Measurements from ENCODE around the gene KHSRP.

KHSRP gene, protein sequence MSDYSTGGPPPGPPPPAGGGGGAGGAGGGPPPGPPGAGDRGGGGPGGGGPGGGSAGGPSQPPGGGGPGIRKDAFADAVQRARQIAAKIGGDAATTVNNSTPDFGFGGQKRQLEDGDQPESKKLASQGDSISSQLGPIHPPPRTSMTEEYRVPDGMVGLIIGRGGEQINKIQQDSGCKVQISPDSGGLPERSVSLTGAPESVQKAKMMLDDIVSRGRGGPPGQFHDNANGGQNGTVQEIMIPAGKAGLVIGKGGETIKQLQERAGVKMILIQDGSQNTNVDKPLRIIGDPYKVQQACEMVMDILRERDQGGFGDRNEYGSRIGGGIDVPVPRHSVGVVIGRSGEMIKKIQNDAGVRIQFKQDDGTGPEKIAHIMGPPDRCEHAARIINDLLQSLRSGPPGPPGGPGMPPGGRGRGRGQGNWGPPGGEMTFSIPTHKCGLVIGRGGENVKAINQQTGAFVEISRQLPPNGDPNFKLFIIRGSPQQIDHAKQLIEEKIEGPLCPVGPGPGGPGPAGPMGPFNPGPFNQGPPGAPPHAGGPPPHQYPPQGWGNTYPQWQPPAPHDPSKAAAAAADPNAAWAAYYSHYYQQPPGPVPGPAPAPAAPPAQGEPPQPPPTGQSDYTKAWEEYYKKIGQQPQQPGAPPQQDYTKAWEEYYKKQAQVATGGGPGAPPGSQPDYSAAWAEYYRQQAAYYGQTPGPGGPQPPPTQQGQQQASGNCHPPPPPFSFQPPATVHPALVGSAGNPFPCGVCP

DNA sequence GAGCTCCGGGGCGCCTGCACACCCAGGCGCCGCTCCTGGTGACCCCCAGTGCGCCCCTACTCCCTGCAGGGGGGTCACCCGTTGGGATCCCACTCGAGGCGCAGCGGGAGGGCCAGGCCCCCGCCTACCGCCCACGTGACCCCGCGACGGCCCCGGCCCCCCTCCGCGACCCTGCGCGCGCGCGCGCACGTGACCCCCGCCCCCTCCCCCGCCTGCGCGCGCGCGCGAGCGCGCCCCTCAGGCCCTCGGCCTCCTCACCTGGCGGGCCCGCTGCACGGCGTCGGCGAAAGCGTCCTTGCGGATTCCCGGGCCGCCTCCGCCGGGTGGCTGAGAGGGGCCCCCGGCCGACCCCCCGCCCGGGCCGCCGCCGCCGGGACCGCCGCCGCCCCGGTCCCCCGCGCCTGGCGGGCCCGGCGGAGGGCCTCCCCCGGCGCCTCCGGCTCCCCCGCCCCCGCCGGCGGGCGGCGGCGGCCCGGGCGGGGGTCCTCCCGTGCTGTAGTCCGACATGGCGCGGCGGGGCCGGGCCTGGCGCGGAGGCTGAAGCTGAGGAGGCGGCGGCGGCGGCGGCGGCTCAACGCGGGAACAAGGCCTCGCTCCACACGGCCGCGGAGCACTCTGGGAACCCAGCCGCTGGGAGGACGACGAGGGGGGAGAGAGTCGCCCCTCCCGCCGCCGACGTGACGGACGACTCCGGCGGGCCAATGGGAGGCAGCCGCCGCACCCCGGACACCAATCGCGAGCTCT lies at the start of gene KHSRP:
Gene KHSRP, minus strand, starts transcription at position 617 of the 744 bp plus-strand sequence. Its CDS starts 110 bp downstream, at position 507.
- DNase-seq (ENCODE audit: low read depth) = peak; percentile 33

DNA sequence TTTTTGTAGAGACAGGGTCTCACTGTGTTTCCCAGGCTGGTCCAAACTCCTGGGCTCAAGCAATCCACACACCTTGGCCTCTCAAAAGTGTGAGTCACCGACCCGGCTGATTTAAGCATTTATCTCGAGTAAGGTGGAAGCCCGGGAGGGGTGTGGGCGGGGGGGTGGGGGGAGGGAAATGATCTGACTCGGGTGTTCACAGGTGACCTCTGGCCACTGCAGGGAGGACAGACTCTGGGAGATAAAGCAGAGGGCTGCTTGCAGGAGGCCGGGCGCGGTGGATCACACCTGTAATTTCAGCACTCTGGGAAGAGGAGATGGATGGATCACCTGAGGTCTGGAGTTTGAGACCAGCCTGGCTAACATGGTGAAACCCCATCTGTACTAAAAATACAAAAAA lies 49.0 kb upstream of the KHSRP start:
- no peak for DNase-seq (ENCODE audit: low read depth)

DNA sequence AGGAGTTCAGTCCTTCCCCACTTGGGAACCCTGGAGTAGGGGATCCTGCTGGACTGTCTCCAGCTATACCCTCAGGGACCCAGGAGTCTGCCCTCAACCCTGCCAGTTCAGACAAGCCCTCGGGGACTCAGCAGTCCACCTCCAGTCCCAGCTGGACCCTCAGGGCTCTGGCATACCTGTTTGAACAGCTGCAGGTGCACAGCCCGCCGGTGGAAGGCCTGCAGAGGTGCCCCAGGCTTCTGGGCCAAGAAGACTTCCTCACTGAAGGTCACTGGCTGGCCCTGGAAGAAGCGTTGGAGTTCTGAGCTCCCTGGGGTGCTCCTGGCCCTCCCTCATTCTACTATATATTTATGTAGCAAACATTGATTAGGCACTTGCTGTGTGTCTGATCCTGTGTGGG lies 48.1 kb upstream of the KHSRP start:
- no peak for DNase-seq (ENCODE audit: low read depth)

DNA sequence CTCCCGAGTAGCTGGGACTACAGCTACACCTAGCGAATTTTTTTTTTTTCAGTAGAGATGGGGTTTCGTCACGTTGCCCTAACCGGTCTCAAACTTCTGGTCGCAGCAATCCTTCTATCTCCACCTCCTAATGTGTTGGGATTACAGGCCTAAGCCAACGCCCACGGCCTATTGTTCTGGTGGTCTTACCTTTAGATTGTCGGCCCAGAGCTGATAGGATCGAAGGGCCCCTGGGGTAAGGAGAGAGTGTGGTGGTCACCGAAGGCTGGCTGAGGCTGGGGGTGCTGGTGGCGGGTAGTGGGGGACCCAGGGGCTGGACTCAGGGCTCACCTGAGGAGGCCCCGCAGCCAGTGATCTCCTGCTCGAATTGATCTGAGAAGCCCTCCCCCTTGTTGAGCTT lies 46.5 kb upstream of the KHSRP start:
- no peak for DNase-seq (ENCODE audit: low read depth)

DNA sequence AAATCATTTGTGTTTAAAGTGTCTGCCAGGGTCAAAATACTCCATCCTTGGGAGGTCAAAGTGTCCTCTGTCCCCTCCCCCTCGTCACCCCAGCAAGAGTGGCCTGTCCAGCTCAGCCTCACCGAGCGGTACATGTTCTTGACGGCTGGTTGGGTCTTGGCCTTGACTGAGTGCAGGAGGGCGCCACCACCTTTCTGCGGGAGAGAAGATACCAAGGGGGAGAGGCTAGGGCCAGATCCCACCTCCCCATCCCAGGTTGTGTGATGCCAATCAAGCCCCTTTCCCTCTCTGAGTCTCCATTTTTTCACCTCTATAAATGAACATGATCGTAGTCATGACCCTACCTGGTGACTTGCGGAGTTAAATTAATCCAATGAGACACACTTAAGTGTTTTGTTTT lies 45.6 kb upstream of the KHSRP start:
- DNase-seq (ENCODE audit: low read depth) = no peak

DNA sequence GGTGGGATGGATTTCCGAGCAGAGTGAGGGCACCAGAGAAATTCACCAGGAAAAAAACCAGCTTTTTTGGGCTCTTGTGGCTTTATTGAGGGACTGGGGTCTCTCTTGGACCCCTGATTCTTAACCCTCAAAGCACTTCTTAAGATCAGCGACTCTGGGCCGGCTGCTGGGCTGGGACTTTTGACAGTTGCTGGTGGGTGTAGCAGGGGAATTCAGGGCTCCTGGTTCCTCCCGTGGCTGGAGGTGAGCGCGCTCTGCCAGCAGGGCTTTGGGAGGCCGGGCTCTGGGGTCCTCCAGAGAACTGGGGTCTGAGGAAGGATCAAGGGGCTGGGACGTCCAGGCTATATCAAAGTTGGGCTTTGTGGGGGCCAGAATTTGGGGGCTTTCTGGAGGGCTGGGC lies 42.8 kb upstream of the KHSRP start:
- no peak for DNase-seq (ENCODE audit: low read depth)

DNA sequence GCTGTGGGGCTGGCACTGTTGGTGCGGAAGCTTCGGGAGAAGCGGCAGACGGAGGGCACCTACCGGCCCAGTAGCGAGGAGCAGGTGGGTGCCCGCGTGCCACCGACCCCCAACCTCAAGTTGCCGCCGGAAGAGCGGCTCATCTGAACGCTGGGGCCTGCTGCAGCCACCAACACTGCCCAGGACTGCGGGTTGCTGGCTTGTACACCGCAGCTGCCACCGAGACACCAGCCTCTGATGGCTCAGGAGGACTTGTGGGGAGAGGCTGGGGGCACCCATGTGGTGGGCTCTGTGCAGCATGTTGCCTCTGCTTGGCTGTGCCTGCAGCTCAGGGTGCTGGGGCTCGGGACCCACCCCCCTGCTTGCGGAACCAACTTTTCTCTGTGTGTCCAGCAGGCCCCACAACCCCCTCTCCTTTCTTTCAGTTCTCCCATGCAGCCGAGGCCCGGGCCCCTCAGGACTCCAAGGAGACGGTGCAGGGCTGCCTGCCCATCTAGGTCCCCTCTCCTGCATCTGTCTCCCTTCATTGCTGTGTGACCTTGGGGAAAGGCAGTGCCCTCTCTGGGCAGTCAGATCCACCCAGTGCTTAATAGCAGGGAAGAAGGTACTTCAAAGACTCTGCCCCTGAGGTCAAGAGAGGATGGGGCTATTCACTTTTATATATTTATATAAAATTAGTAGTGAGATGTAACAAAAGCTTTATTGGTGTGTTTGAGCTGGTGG lies 42.1 kb upstream of the KHSRP start:
- no peak for DNase-seq (ENCODE audit: low read depth)

DNA sequence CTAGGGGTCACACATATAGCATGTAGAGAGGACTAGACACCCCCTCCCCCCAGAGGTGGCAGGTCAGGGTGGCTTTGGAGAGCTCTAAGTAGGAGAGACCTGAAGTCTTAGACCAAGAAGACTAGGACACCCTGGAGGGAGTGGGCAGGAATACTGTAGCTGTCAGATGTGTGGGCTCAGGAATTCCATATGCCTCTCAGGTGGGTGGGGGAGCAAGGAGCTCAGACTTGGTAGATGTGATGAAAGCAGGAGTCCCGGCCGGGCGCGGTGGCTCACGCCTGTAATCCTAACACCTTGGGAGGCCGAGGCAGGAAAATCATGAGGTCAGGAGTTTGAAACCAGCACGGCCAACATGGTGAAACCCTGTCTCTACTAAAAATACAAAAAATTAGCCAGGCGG lies 41.1 kb upstream of the KHSRP start:
- no peak for DNase-seq (ENCODE audit: low read depth)

DNA sequence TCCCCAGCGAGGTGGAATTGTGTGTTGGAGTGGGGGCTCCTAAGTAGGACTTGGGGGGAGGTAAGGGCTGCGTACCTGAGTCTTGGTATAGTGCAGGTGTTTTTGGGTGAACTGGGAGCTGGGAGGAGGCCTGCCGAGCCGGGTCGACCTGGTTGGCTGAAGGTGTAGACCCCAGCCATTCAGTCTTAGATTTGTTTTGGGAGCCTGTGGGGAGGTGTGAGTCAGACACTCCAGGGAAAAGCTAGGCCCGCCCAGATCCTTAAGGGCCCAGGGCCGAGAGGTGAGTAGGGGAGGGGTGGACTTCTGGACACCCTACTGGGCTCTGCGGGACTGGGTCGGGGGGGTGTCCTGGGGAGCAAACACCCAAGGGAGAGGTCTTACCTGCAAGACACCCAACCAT lies 40.4 kb upstream of the KHSRP start:
- DNase-seq (ENCODE audit: low read depth) = no peak

DNA sequence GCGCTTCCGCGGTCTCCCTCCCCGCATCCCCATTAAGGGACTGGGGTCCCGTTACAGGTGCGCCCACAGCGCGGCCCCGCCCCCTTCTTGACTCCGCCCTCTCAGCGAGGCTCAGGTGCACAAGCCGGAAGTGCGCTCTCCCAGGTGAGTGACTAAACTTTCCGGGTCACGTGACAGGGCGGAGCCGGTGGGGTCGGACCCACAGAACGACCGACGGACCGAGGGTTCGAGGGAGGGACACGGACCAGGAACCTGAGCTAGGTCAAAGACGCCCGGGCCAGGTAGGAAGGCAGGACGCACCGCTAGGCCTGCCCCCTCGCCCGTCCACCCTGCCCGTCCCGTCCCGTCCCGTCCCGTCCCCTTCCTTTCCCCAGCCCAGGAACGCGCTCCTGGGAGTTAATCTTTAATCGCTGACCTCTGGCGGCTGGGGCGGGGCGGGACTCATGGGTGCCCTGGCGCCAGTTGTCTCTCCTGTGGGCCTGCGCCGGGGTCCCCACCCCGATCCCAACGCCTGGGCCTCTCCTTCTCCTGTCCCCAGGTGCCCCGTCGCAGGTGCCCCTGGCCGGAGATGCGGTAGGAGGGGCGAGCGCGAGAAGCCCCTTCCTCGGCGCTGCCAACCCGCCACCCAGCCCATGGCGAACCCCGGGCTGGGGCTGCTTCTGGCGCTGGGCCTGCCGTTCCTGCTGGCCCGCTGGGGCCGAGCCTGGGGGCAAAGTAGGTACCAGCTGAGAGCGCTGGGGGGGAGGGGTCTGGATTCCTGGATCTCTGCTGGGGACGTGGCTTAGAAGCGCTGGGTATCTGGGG lies 39.7 kb upstream of the KHSRP start, which contains the start of gene CRB3:
Gene CRB3, plus strand, starts transcription at position 202 of the 804 bp plus-strand sequence. Its CDS starts 431 bp downstream, at position 633.
- peak; percentile 42 for DNase-seq (ENCODE audit: low read depth)

DNA sequence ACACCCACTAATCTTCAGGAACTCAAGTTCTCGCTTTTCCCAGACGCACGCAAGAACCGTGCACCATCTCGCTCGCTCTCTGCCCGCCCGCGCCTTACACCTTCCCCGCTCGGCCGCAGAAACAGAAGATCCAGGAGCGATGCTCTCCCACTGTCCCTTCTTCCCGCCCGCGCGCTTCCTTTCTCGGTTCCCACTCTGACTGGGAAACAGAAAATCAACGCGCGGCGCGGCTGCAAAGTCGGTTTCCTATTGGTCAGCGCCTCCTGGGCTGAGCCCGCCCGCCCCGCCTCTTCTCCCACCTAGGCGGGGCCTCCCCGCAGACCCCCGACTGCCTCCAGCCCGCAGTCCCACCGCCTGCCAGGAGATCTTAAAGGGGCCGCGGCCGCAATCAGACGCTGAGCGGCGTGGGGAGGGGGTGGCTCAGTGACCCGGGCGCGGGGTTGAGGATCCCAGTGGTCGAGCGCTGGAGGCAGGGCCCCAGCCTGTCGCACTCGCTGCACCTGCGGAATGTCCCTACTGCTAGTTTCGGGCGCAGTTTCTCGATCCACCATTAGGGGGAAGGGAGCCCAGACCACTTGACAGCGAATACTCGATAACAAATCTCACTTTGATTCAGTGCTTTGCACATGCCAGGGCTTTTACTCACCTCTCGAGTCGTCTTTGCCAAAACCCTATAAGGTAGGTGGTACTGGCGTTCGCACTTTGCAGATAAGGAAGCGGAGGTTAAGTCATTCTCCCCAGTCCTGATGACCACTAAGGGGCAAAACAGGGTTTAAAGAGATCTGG lies 35.7 kb upstream of the KHSRP start:
- peak; percentile 95 for DNase-seq (ENCODE audit: low read depth)

DNA sequence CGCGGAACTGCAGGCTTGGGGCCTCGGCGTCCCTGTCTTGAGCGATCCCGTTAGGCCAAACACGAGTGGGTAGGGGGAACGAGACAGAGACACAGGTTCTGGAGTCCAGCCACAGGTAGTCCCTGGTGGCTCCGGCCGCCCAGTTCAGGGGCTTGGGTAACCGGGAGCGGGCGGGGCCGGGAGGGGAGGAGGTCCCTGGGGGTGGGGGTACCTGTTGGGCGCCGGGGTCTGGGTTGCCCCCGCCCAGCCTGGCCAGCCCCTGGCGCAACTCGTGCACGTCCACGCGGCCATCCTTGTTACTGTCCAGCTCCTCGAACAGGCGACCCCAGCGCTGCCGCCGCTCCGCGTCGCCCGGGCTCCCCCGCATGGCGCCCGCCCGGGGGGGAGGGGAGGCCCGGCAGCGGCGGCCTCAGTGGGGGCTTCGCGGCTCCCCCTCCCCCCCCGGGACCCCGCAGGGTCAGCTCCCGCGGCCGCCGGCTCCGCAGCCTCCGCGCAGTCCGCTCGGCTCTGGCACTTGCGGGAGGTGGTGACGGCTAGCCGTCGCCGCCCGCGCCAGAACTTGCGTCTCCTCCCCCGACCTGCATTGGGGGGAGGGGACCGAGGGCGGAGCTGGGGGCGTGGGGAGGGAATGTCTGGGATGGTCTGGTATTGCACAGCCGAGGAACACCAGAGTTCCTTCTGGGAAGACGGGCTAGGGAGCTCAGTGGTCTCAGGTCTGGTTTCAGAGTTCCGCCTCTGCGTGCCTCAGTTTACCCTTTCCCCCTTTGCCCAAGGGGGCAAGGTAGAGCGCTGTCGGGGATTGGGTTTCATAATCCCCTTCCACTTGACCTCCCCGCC lies 34.9 kb upstream of the KHSRP start, which contains the start of gene SLC25A23:
Gene SLC25A23, minus strand, starts transcription at position 531 of the 837 bp plus-strand sequence. Its CDS starts 164 bp downstream, at position 367.
- DNase-seq (ENCODE audit: low read depth) = peak; percentile 46

DNA sequence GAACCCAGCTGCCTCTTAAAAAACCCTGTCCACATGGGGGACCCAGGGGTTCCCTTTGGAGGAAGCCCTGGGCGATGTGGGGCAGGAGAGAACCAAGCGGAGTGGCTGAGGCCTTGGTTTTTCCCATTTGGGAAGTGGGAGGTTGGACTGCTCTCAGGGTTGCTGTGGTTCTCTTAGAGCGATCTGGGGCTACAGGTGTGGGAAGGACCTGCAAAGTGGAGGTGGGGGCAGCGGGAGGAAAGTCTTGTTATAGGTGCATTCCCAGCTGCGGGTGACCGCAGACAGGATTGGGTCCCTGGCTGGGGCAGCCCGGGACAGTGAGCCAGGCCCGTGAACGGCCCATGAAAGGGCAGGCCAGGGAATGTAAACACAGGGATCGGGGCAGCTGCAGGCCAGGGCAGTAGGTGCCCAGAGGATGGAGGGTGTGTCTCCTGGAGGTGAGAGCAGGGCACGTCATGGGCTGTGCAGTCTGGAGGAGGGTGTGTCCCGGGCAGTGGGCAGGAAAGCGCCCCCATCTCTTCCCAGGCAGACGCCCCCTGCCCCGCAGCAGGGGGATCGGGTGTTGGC lies 34.2 kb upstream of the KHSRP start:
- no peak for DNase-seq (ENCODE audit: low read depth)

DNA sequence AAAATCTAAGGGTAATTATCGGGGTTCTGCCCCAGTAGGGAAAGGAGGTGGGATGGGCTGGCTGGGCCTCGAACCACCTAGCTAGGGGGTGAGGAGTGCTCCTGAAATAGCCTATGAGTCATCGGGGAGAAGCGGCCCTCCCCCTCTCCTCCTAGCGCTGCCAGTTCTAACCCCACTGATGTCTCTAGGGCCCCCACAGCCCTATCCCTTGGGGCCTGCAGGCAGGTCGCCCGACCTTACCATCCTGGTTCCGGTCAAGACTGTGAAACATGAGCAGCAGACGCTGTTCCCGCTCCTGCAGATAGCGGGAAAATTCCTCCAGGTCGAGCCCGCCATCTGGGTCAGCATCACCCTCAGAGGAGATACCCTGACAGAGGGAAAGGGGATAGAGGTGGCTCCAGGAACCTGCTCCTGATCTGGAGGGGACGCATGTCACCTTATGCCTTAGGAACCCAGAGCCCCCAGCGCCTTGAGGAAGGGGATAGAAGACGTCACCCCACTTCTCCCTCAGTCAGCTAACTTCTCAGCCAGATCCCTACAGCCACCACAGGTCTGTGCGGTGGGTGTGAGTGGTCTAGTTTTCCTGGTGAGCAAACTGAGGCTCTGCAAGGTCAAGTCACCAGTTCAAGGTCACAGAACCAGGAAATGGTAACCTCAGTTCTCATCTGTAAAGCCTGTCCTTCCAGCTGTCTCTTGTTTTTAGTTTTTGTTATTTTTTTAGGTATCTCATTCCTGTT lies 33.5 kb upstream of the KHSRP start:
- no peak for DNase-seq (ENCODE audit: low read depth)

DNA sequence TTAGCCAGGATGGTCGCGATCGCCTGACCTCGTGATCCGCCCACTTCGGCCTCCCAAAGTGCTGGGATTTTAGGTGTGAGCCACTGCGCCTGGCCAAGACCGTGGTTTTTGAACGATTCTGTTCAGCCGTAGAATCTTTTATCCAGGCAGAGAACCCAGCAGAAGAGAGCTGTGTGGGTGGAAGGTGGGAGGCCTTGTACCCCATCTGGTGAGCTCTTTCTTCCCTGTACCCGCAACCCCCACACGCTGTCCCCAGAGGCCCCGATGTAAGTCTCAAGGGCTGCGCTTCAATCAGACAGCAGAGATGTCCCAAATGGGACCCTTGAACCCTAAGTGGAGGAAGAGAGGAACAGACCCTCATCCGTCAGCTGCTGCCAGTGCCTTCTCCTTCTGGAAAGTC lies 31.3 kb upstream of the KHSRP start:
- DNase-seq (ENCODE audit: low read depth) = no peak

DNA sequence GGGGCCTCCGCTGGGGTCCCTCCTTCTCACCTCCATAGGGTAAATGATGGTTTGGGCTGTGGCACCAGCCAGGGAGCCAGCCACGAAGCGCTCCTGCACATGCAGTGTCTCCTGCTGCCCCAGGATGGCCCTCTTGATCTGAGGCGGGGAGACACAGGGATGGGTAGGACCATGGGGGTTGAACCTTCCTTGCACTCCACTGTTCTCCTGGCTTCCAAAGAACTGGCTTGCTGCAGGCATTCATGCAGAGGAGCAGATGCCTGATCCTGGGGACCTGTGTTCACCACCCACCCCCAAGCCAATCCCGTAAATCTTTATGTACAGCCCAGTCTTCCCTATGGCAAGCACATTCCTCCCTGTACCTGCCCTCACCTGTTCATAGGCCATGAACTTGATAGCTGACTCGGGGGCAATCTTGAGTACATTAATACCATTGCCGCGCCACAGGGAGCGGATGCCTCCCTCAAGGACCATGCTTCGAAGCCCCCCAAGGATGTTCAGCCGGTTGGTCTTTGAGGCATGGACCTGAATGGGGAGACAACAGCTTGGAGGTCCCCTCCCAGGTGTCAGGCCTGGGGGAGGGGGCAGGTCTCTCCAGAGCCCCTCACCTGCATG lies 29.4 kb upstream of the KHSRP start:
- DNase-seq (ENCODE audit: low read depth) = no peak

DNA sequence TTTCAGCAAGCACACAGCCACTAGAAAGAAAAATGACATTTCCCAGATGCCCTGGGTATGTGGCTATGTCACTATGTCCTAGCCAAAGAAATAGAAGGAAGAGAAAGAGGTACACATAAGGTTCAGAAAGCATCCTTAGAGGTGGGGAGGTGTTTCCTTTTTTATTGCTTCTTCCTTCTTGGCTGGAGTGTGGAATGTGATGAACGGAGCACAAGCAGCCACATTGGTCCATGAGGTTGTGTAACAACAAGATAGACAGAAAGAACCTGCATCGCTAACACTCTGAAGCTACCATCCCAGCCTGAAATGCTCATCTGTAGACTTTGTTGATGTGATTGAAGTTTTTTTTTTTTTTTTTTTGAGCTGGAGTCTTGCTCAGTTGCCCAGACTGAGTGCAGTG lies 28.3 kb upstream of the KHSRP start:
- no peak for DNase-seq (ENCODE audit: low read depth)

DNA sequence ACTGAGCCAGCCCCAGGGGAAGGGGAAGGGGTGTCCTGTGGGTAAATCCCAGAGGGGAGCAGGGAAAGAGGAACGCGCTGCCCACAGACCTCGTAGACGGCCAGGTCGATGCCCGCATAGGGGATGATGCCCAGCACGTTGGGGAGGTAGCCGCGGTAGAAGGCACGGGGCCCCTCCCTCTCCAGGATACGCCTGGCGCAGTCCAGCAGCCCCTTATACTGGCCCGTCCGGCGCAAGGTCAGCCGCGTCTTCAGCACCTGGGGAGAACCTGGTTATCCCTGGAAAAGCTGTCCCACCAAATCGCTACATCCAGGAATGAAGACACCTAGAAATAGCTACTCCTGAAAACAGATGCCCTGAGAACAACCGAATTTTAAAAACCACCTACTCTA lies 27.6 kb upstream of the KHSRP start:
- DNase-seq (ENCODE audit: low read depth) = no peak
